GM12865 (cell line): ENCODE measurements around the gene PRAC1.

Experiments
- DNase-seq: peaks from one replicate; pipeline ENCODE4 v3.0.0; 2010; ENCODE audit warnings: low read depth
- H3K4me3 ChIP-seq: 2 replicates; pipeline ENCODE4 v1.5.1; 2011; ENCODE audit warnings: mild to moderate bottlenecking, low read depth, low read length, control low read depth
- TF ChIP-seq, protein P1 (sequence below): IDR thresholded peaks from 2 replicates; pipeline ENCODE4 v1.5.1; 2011; ENCODE audit warnings: low read length, control low read depth, low read depth, inconsistent platforms; ENCODE audit not compliant: insufficient read depth; ENCODE audit errors: missing control alignments

Gene PRAC1

DNA sequence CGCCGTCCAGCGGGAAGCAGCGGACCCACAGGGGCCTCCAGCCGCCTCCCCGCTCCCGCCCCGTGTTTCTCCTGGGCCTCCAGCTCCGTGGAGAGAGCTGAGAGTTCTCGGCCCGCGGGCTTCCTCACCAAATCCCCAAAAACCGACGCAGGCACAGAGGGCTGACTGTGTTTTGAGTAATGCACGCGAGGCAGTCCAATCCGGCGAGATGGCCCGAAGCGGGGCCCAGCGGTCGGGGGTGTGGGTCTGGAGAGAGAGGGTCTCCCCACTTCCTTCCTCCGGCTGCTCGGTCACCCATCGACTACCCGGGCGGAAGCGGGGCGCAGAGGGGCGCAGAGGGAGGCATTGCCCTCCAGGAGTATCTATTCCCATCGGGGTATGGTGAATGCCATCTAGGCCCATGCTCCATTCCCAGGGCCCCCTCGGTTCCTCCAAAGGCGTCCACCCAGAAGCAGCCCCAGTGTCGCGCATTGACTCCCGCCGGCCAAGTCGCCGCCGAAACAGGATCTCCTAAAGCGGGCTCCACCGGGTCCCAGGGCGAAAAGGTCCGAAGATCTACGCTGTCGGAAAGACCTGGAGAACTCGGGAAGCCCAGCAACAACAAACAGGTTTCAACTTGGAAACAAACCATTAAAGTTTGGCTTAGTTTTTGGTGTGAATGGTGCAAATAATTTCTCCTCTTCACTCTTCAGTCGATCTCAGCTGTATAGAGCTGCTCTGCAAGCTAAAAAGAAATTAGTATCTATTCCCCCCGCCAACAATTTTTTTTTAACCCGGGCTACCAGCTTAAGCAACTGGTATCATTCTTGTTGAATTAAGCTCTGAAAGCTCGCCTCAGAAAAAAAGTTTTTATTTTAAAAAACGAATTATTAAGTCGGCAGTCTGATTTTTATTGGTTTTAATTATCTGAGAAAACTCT, 25.4 kb upstream of the PRAC1 start:
- no peak overlapping the region for H3K4me3 ChIP-seq
- TF ChIP-seq, protein P1, sequence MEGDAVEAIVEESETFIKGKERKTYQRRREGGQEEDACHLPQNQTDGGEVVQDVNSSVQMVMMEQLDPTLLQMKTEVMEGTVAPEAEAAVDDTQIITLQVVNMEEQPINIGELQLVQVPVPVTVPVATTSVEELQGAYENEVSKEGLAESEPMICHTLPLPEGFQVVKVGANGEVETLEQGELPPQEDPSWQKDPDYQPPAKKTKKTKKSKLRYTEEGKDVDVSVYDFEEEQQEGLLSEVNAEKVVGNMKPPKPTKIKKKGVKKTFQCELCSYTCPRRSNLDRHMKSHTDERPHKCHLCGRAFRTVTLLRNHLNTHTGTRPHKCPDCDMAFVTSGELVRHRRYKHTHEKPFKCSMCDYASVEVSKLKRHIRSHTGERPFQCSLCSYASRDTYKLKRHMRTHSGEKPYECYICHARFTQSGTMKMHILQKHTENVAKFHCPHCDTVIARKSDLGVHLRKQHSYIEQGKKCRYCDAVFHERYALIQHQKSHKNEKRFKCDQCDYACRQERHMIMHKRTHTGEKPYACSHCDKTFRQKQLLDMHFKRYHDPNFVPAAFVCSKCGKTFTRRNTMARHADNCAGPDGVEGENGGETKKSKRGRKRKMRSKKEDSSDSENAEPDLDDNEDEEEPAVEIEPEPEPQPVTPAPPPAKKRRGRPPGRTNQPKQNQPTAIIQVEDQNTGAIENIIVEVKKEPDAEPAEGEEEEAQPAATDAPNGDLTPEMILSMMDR = no peak
- no peak for DNase-seq

GRCh38 chr17:48746916-48747444, 24.7 kb upstream of the PRAC1 start:
- TF ChIP-seq, protein P1 = no peak
- DNase-seq = no peak
- H3K4me3 ChIP-seq = no peak overlapping the region

DNA sequence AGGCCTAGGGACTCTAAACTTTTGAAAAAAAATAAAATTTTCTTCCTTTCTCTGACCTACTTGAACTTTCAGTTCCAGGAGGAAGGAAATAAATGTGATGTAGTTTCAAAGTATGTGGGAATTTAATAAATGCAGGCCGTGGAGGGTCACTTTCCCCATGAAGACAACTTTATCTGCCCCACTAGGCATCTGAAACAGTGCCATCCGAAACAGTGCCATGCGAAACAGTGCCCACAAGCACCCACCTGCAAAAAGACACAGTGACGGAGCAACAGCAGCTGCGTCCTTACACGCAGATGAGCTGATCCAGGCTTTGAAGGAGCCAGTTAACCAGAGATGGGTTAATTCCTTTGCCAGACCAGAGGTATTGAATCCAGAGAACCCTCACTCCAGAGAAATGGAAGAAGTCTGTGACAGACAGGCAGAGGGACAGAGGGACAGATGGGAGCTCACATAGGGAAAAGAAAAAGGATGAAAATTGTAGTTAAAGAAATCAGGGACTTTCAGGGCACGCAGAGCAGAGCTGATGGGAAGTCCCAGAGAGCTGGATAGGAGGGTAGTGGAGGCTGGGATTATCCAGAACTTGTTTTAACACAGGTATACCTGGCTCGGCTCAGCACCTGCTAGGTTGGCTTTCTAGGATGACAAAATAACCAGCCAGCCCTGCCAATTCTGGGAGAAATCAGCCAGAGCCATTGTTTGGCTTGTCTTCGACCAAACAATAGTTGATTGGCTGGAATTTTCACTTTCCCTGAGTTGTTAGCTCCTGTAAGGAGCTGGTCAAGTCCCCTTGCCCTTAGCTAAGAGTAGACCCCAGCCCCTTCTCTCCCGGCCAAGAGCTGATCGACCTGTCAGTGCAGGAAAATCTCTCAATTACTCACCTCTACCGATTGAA, 23.3 kb upstream of the PRAC1 start:
- DNase-seq = no peak
- TF ChIP-seq, protein P1 = no peak
- H3K4me3 ChIP-seq = no peak overlapping the region

GRCh38 chr17:48740537-48740936, 18.2 kb upstream of the PRAC1 start:
- no peak overlapping the region for H3K4me3 ChIP-seq
- TF ChIP-seq, protein P1 = no peak
- no peak for DNase-seq

- DNase-seq = no peak
- H3K4me3 ChIP-seq = no peak overlapping the region
- TF ChIP-seq, protein P1 = no peak
Observed at GRCh38 chr17:48738803-48739526, 16.6 kb upstream of the PRAC1 start.

DNA sequence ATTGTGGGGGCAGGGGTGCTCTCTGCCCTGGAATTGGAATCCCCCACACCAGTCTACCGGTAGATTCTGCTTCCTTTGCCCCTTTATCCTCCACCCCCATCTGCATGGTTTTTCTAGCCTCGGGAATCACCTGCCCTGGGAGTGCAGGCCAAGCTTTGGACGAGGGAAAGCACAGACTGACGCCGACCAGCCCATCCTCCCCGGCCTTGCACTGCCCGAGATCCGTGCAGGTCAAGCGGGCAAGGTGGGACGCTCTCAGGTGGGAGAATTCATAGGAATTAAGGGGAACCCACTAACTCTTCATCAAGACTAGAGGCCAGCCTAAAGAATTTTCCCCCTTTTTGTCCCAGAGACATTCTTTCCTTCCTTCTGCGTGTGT, 16.1 kb upstream of the PRAC1 start:
- no peak overlapping the region for H3K4me3 ChIP-seq
- no peak for DNase-seq
- TF ChIP-seq, protein P1 = no peak
